Gastrocnemius medialis (tissue), 4 donors: ENCODE measurements around the gene OR2B2. TPM values are rescaled to one million over a fixed set of nuclear protein-coding genes. Genes with fewer than 3 reads are reported as not detected.

Source experiments
- ATAC-seq, 2 donors: fragments of 150-250 bp; one replicate each; pipeline ENCODE4 v1.9.1; 2016
- DNase-seq, 2 donors: peaks; one replicate each; pipeline ENCODE4 v3.0.0-alpha.2; 2019
- H3K27ac ChIP-seq, 4 donors: fragments of 200-600 bp; sonication (generic); 1 replicate in 1 of 4; 2 replicates in 3 of 4; pipeline ENCODE4 v1.5.1; 2016 to 2018; ENCODE audit warnings: mild to moderate bottlenecking in 2 of 4, moderate library complexity in 1 of 4
- H3K27me3 ChIP-seq, 3 donors: fragments of 200-600 bp; sonication (generic) in 2 of 3; 1 replicate in 1 of 3; 2 replicates in 2 of 3; pipeline versions ENCODE4 v1.5.1 to v1.6.0; 2016 to 2019; ENCODE audit warnings: mild to moderate bottlenecking in 1 of 3, moderate library complexity in 1 of 3
- H3K36me3 ChIP-seq, 2 donors: fragments of 200-600 bp; sonication (generic) in 1 of 2; one replicate each; pipeline ENCODE4 v1.5.1; 2017 to 2018
- H3K4me1 ChIP-seq, 2 donors: fragments of 200-600 bp; sonication (generic) in 1 of 2; one replicate each; pipeline ENCODE4 v1.5.1; 2016 to 2017; ENCODE audit warnings: mild to moderate bottlenecking in 2 of 2
- H3K4me3 ChIP-seq, 4 donors: fragments of 200-600 bp; sonication (generic) in 3 of 4; 1 replicate in 1 of 4; 2 replicates in 3 of 4; pipeline ENCODE4 v1.5.1; 2016 to 2019; ENCODE audit warnings: mild to moderate bottlenecking in 2 of 4
- H3K9me3 ChIP-seq, 3 donors: fragments of 200-600 bp; sonication (generic) in 2 of 3; 1 replicate in 1 of 3; 2 replicates in 2 of 3; pipeline ENCODE4 v1.5.1; 2016 to 2019
- CTCF ChIP-seq, 5 experiments: fragments of 450-650 bp in 3 of 5; fragments of 200-600 bp in 2 of 5; sonication (generic) in 2 of 5; IDR thresholded peaks in 4 of 5; conservative IDR thresholded peaks in 1 of 5; 1 replicate in 4 of 5; 2 replicates in 1 of 5; pipeline ENCODE4 v1.5.1; 2016 to 2019; ENCODE audit warnings: antibody characterized with exemption in 5 of 5, mild to moderate bottlenecking in 3 of 5, moderate library complexity in 3 of 5
- POLR2A ChIP-seq, 2 donors: fragments of 450-650 bp; IDR thresholded peaks; one replicate each; pipeline ENCODE4 v1.6.1; 2017; ENCODE audit warnings: antibody characterized with exemption in 2 of 2, mild to moderate bottlenecking in 2 of 2, moderate library complexity in 2 of 2
- in situ Hi-C, 4 donors: fragments of 200-750 bp; cut with MboI; loops; one replicate each; pipeline versions ENCODE4 v1.15.0 to v1.8.0; 2017; ENCODE audit warnings: low sequenced_read_pairs in 4 of 4
- intact Hi-C: fragments of 100-400 bp; cut with DNase I; formaldehyde crosslinking; loops from one replicate; pipeline ENCODE4 v1.15.1; 2023; ENCODE audit warnings: low total_unique reads
- total RNA-seq, 4 donors: library from RNA; depleted of rRNA; stranded (reverse); fragments of >200 nt; gene quantifications; one replicate each; pipeline versions ENCODE4 v1.1.0 to v1.2.3, GENCODE V29; 2016

The OR2B2 gene
- total RNA-seq, 4 donors from 2014 or later, result not detected

- Histone ChIP-seq H3K4me1 (peaks cover 36 to 47% of the 10 kb centered on the region in 2 donors), H3K27me3 (peaks cover 81 to 99% (median 94%) of the 10 kb centered on the region in 3 donors), H3K36me3 (no peaks in the 10 kb centered on the region), H3K27ac (no peak overlapping the region), H3K4me3 (no peak overlapping the region), H3K9me3 (no peaks in the 10 kb centered on the region)
- no peak for TF ChIP-seq CTCF (IDR thresholded peaks at IDR 0.05 in 4 of 5, conservative IDR thresholded peaks at IDR 0.05 in 1 of 5)
- TF ChIP-seq POLR2A (IDR thresholded peaks at IDR 0.05), result no peak
- DNase-seq (no peak), ATAC-seq (no peak)
- in situ Hi-C loops, result no loop called here
- intact Hi-C loops, result no loop called here
Observed at GRCh38 chr6:27868311-27868710, 43.9 kb downstream of the OR2B2 start.

- Histone ChIP-seq H3K36me3 (no peaks in the 10 kb centered on the region), H3K9me3 (no peaks in the 10 kb centered on the region), H3K4me1 (peaks cover 33 to 44% of the 10 kb centered on the region in 2 donors), H3K4me3 (no peak overlapping the region), H3K27ac (no peak overlapping the region), H3K27me3 (peaks cover 79 to 98% (median 90%) of the 10 kb centered on the region in 3 donors)
- TF ChIP-seq POLR2A (IDR thresholded peaks at IDR 0.05) (no peak), CTCF (IDR thresholded peaks at IDR 0.05 in 4 of 5, conservative IDR thresholded peaks at IDR 0.05 in 1 of 5) (no peak)
- DNase-seq (no peak), ATAC-seq (no peak)
- in situ Hi-C loops, result no loop called here
- intact Hi-C loops, result no loop called here
Observed at GRCh38 chr6:27867945-27868300, 44.3 kb downstream of the OR2B2 start.

- intact Hi-C loops (no loop called here), in situ Hi-C loops (no loop called here)
- Histone ChIP-seq H3K9me3 (no peaks in the 10 kb centered on the region), H3K4me3 (peak overlapping the region; percentile 60 to 66 (median 64)), H3K36me3 (no peaks in the 10 kb centered on the region), H3K27ac (no peak overlapping the region), H3K4me1 (peaks cover 28 to 37% of the 10 kb centered on the region in 2 donors), H3K27me3 (peaks cover 72 to 92% (median 84%) of the 10 kb centered on the region in 3 donors)
- TF ChIP-seq CTCF (IDR thresholded peaks at IDR 0.05 in 4 of 5, conservative IDR thresholded peaks at IDR 0.05 in 1 of 5), result no peak
- TF ChIP-seq POLR2A (IDR thresholded peaks at IDR 0.05), result peak in 1 of 2 donors; percentile 25
- no peak for ATAC-seq
- DNase-seq, result peak in 1 of 2 donors; percentile 27
Observed at GRCh38 chr6:27867051-27867944, 44.9 kb downstream of the OR2B2 start.

- Histone ChIP-seq H3K27me3 (peaks cover 64 to 84% (median 76%) of the 10 kb centered on the region in 3 donors), H3K4me3 (peak overlapping the region; percentile 60 to 66 (median 64)), H3K9me3 (no peaks in the 10 kb centered on the region), H3K27ac (no peak overlapping the region), H3K4me1 (peaks cover 25 to 31% of the 10 kb centered on the region in 2 donors), H3K36me3 (no peaks in the 10 kb centered on the region)
- DNase-seq, result no peak
- in situ Hi-C loops (no loop called here), intact Hi-C loops (no loop called here)
- ATAC-seq, result peak in 1 of 2 donors; percentile 31
- TF ChIP-seq POLR2A (IDR thresholded peaks at IDR 0.05), result no peak
- TF ChIP-seq CTCF (IDR thresholded peaks at IDR 0.05 in 4 of 5, conservative IDR thresholded peaks at IDR 0.05 in 1 of 5), result no peak
Observed at GRCh38 chr6:27866357-27867050, 45.7 kb downstream of the OR2B2 start.
